ENCODE measurements around the gene THAP3.

Gene THAP3

DNA sequence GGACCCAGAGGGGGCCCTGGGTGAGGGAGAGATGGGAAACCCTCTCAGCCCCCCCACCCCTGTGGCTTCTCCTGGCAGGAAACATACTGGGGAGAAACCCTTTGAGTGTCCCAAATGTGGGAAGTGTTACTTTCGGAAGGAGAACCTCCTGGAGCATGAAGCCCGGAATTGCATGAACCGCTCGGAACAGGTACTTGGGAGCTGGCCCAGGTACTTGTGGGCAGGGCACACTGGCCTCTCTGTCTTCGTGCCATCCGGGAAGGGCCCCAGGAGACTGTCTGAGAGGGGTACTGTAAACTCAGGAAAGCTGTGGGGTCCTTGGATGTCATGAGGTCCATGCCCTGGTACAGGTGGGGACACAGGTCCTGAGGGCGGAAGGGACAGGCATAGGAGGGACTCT lies 38.8 kb upstream of the THAP3 start:
- no peaks in the 10 kb centered on the region for H3K27me3 ChIP-seq (ENCODE audit: insufficient read depth, low read length)

DNA sequence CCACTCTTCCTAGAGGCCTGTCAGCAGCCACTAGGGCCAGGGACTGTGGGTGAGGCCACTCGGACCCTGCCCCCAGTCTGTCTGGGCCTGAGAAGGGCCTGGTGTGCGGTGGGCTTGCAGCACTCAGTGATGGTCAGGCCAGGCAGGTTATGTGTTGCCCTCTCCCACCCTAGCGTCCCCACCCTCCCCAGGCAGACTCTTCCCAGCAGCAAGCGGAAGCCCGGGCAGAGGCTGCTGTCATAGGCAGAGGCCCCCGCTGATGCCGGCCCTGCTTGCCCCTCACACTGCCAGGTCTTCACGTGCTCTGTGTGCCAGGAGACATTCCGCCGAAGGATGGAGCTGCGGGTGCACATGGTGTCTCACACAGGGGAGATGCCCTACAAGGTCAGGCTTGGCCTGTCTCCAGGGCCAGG lies 38.3 kb upstream of the THAP3 start:
- H3K27me3 ChIP-seq (ENCODE audit: insufficient read depth, low read length) = no peaks in the 10 kb centered on the region
- no peak overlapping the region for H3K4me3 ChIP-seq (ENCODE audit: low read length)
- H2AFZ ChIP-seq (ENCODE audit: low read depth, low read length) = no peak overlapping the region
- H3K9me3 ChIP-seq (ENCODE audit: low read length) = no peaks in the 10 kb centered on the region
- H3K36me3 ChIP-seq (ENCODE audit: insufficient read depth, low read length) = peaks cover 24% of the 10 kb centered on the region
- H3K4me1 ChIP-seq (ENCODE audit: insufficient read depth, low read length) = no peaks in the 10 kb centered on the region

More for the DNA sequence above, 38.8 kb upstream of the THAP3 start:
- Histone ChIP-seq H3K36me3 (ENCODE audit: insufficient read depth, low read length) (peaks cover 24% of the 10 kb centered on the region), H3K9me3 (ENCODE audit: low read length) (no peaks in the 10 kb centered on the region), H3K4me3 (ENCODE audit: low read length) (no peak overlapping the region), H2AFZ (ENCODE audit: low read depth, low read length) (no peak overlapping the region), H3K4me1 (ENCODE audit: insufficient read depth, low read length) (peaks cover 5% of the 10 kb centered on the region)

DNA sequence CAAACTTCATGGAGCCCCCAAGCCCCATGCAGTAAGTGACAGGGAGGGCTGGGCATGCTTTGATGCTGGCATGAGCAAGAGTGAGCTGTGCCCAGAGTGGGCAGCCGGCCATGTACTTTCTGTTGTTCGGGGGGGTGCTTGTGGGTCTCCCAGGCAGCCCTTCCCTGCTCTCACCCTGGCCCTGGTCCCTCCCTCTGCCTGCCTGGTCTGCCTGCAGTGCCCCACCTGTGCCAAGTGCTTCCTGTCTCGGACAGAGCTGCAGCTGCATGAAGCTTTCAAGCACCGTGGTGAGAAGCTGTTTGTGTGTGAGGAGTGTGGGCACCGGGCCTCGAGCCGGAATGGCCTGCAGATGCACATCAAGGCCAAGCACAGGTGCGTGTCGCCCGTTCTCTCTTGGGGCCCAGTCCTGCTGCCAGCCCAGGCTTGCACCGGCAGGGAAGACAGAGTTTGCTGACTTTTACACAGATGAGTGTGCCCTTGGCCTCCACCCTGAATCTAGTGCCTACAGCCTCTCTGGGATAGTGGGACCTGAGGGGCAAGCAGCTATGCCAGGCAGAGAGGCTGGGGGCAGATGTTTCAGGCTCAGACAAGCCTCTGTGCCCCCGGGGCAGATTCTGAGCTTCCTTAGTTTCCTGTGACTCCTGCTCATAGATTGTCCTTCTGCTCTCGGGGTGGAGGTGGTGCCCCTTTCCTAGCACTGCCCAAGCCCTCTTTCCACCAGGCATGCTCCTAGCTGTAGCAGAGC lies 37.2 kb upstream of the THAP3 start:
- H3K4me1 ChIP-seq (ENCODE audit: insufficient read depth, low read length) = no peaks in the 10 kb centered on the region
- H3K36me3 ChIP-seq (ENCODE audit: insufficient read depth, low read length) = peaks cover 24% of the 10 kb centered on the region
- no peak overlapping the region for H3K4me3 ChIP-seq (ENCODE audit: low read length)
- no peak overlapping the region for H2AFZ ChIP-seq (ENCODE audit: low read depth, low read length)
- no peaks in the 10 kb centered on the region for H3K9me3 ChIP-seq (ENCODE audit: low read length)
- no peaks in the 10 kb centered on the region for H3K27me3 ChIP-seq (ENCODE audit: insufficient read depth, low read length)

DNA sequence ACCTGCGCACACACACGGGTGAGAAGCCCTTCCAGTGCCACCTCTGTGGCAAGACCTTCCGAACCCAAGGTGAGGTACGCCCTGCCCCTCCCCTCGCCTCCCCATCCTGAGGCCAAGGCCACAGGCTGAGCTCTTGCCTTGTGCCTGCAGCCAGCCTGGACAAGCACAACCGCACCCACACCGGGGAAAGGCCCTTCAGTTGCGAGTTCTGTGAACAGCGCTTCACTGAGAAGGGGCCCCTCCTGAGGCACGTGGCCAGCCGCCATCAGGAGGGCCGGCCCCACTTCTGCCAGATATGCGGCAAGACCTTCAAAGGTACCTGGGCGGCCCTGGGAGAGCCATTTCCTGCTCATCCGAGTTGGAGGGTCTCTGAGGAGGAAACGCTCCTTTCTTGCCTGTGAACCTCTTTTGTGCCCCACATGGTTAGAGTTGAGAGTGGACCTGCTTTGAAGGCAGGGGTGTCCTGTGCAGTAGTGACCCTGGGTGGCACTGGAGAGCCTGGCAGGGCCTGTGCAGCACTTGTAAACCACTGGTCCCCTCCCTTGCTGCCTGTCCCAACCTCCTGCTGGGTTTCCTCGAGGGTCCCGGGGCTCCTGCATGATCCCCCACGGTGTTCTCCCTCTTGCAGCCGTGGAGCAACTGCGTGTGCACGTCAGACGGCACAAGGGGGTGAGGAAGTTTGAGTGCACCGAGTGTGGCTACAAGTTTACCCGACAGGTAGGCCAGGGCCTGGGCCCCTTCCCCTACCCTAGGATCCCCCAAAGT lies 36.4 kb upstream of the THAP3 start:
- Histone ChIP-seq H3K4me3 (ENCODE audit: low read length) (no peak overlapping the region), H3K27me3 (ENCODE audit: insufficient read depth, low read length) (no peaks in the 10 kb centered on the region), H2AFZ (ENCODE audit: low read depth, low read length) (no peak overlapping the region), H3K4me1 (ENCODE audit: insufficient read depth, low read length) (no peaks in the 10 kb centered on the region), H3K9me3 (ENCODE audit: low read length) (no peaks in the 10 kb centered on the region), H3K36me3 (ENCODE audit: insufficient read depth, low read length) (peaks cover 31% of the 10 kb centered on the region)

DNA sequence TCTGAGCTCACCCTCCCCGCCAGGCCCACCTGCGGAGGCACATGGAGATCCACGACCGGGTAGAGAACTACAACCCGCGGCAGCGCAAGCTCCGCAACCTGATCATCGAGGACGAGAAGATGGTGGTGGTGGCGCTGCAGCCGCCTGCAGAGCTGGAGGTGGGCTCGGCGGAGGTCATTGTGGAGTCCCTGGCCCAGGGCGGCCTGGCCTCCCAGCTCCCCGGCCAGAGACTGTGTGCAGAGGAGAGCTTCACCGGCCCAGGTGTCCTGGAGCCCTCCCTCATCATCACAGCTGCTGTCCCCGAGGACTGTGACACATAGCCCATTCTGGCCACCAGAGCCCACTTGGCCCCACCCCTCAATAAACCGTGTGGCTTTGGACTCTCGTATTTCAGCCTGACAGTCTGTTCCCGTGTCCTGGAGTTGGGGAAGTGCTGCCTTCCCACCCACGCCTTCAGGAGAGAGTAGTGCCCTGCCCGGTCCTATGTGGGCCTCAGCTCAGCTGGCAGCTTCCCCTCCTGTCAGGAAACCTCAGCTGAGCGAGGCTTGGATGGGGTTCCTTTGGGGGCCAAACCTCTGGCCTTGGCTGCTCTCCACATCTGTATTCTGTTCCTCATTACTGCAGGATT lies 35.7 kb upstream of the THAP3 start:
- H2AFZ ChIP-seq (ENCODE audit: low read depth, low read length) = no peak overlapping the region
- H3K27me3 ChIP-seq (ENCODE audit: insufficient read depth, low read length) = no peaks in the 10 kb centered on the region
- peaks cover 37% of the 10 kb centered on the region for H3K36me3 ChIP-seq (ENCODE audit: insufficient read depth, low read length)
- H3K9me3 ChIP-seq (ENCODE audit: low read length) = no peaks in the 10 kb centered on the region
- no peaks in the 10 kb centered on the region for H3K4me1 ChIP-seq (ENCODE audit: insufficient read depth, low read length)
- no peak overlapping the region for H3K4me3 ChIP-seq (ENCODE audit: low read length)

DNA sequence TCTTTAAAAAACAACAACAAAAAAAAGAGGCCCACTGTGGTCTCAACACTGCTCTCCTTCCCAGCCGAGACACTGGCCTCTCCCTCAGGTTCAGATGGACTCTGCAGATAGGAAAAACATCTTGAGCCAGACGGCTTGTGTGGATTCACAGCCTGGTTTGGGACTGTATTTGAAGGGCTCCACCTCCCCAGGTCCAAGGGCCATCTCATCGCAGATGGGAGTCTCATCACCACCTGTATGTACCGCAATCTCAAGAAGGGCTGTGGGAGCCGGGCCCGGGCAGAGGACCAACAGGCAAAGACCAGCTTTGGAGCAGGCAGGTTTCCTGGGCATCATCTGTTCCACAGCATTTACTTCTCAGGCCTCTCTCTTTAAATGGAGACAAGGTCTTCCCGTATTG lies 34.6 kb upstream of the THAP3 start:
- Histone ChIP-seq H2AFZ (ENCODE audit: low read depth, low read length) (no peak overlapping the region), H3K4me1 (ENCODE audit: insufficient read depth, low read length) (no peaks in the 10 kb centered on the region), H3K9me3 (ENCODE audit: low read length) (no peaks in the 10 kb centered on the region), H3K27me3 (ENCODE audit: insufficient read depth, low read length) (no peaks in the 10 kb centered on the region), H3K36me3 (ENCODE audit: insufficient read depth, low read length) (peaks cover 41% of the 10 kb centered on the region), H3K4me3 (ENCODE audit: low read length) (no peak overlapping the region)

DNA sequence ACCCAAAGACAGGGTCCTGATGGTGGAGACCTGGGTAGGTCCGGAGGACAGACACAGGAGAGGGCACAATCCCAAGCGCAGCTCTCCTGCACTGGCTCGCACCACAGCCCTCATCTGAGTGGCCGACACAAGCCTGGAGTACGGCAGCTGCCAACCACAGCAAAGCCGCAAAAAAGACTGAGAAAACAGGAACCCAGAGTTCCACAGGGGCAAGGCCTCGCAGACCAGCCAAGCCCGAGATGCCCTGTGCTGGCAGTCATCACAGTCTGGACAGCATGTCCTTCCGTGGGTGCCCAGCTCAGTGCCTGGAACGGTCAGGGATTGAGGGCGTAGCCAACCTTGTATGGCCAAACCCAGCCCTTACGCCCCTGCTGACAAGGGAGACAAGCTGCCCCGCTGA lies 33.4 kb upstream of the THAP3 start:
- Histone ChIP-seq H3K4me1 (ENCODE audit: insufficient read depth, low read length) (no peaks in the 10 kb centered on the region), H3K36me3 (ENCODE audit: insufficient read depth, low read length) (peaks cover 52% of the 10 kb centered on the region), H3K4me3 (ENCODE audit: low read length) (no peak overlapping the region), H3K27me3 (ENCODE audit: insufficient read depth, low read length) (no peaks in the 10 kb centered on the region), H2AFZ (ENCODE audit: low read depth, low read length) (no peak overlapping the region), H3K9me3 (ENCODE audit: low read length) (no peaks in the 10 kb centered on the region)

DNA sequence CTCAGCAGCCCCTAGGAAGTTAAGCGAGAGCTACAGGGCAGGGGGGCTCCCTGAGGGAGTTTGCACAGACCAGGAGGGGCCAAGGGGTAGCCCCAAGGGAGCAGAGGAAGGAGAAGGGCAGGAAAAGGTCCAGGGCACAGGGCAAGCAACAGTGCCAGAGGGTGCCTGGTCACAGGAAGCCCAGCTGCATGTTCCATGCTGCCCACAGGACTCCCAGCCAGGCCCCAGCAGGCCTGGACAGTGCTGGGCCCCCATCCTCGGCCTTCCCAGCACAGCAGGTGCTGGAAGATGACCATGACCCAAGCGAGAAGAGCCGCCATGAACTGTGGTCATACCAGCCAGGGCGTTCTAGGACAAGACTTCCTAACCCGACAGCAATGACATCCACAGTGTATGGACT lies 33.0 kb upstream of the THAP3 start:
- H2AFZ ChIP-seq (ENCODE audit: low read depth, low read length) = no peak overlapping the region
- H3K27me3 ChIP-seq (ENCODE audit: insufficient read depth, low read length) = no peaks in the 10 kb centered on the region
- H3K9me3 ChIP-seq (ENCODE audit: low read length) = no peaks in the 10 kb centered on the region
- no peak overlapping the region for H3K4me3 ChIP-seq (ENCODE audit: low read length)
- no peaks in the 10 kb centered on the region for H3K4me1 ChIP-seq (ENCODE audit: insufficient read depth, low read length)
- H3K36me3 ChIP-seq (ENCODE audit: insufficient read depth, low read length) = peaks cover 53% of the 10 kb centered on the region

DNA sequence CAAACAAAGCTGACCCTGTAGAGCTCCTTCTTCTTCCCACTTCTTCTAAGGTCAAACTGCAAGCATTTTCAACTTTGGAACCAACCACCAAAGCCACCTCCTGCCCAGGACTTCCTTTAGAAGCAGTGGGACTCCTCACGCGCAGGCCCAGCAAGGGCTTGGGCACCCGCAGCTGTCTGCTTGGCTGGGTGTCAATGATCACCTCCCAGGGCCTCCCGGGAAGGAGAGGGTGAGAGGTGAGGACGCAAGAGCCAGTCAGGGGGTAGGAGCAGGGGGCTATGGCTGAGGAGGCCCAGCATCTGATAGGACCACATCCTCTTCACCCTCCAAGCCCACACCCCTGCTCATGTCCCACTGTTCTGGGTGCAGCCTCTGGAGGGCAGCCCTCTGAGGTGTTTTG lies 32.2 kb upstream of the THAP3 start:
- Histone ChIP-seq H3K4me3 (ENCODE audit: low read length) (no peak overlapping the region), H2AFZ (ENCODE audit: low read depth, low read length) (no peak overlapping the region), H3K27me3 (ENCODE audit: insufficient read depth, low read length) (no peaks in the 10 kb centered on the region), H3K9me3 (ENCODE audit: low read length) (no peaks in the 10 kb centered on the region), H3K4me1 (ENCODE audit: insufficient read depth, low read length) (no peaks in the 10 kb centered on the region), H3K36me3 (ENCODE audit: insufficient read depth, low read length) (peaks cover 61% of the 10 kb centered on the region)

DNA sequence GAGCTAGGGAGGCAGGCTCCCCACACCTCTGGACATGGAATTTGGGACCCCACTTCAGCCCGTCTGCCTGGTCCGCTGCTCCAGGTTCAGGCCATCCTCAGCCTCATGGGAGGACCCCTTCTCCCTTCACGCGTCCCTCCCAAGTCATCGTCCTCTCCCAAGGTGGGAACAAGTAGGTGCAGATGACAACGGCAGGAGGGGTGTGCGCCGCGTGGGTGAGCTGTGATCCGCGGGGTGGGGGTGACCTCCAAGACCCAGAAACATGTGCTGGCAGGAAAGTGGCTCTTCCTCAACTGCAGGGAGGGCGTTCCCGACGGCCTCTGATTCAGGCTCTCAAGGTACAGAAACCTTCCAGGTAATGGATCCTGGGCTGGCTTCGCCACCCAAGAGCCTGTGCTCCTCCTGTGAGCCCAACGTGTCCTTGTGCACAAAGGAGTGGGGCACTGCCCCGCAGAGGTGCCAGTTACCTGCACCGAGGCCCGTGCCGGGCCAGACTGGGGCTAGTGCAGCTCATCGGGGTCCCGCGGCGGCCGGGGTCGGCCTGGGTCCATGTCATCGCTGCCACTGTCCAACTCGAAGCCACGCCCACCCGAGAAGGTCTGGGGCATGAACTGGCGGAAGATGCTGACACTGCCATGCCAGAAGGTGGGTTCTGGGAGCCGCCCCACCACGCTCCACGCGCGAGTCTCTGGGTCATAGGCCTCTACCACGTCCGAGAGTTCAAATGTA lies 31.6 kb upstream of the THAP3 start:
- Histone ChIP-seq H2AFZ (ENCODE audit: low read depth, low read length) (no peak overlapping the region), H3K9me3 (ENCODE audit: low read length) (no peaks in the 10 kb centered on the region), H3K36me3 (ENCODE audit: insufficient read depth, low read length) (peaks cover 64% of the 10 kb centered on the region), H3K4me3 (ENCODE audit: low read length) (no peak overlapping the region), H3K27me3 (ENCODE audit: insufficient read depth, low read length) (no peaks in the 10 kb centered on the region), H3K4me1 (ENCODE audit: insufficient read depth, low read length) (no peaks in the 10 kb centered on the region)

DNA sequence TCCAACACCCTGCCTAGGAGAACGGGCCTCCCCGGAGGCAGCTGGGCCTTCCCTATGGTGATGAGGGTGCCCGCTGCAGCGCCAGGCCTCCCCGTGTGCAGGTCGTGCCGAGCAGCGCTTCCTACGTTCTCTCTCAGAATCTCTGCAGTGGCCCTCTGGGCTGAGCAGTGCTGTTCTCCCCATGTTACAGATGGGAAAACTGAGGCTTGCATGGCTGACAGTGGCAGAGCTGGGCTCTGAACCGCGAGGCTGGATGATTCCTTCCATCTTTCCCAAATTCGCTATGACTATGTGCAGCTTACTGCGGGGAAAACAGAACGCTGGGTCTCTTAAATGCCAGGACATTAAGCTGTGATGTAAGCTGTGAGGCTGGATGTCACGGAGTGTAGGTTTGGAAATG lies 30.9 kb upstream of the THAP3 start:
- Histone ChIP-seq H2AFZ (ENCODE audit: low read depth, low read length) (no peak overlapping the region), H3K4me1 (ENCODE audit: insufficient read depth, low read length) (no peaks in the 10 kb centered on the region), H3K4me3 (ENCODE audit: low read length) (no peak overlapping the region), H3K27me3 (ENCODE audit: insufficient read depth, low read length) (no peaks in the 10 kb centered on the region), H3K36me3 (ENCODE audit: insufficient read depth, low read length) (peaks cover 57% of the 10 kb centered on the region), H3K9me3 (ENCODE audit: low read length) (no peaks in the 10 kb centered on the region)

DNA sequence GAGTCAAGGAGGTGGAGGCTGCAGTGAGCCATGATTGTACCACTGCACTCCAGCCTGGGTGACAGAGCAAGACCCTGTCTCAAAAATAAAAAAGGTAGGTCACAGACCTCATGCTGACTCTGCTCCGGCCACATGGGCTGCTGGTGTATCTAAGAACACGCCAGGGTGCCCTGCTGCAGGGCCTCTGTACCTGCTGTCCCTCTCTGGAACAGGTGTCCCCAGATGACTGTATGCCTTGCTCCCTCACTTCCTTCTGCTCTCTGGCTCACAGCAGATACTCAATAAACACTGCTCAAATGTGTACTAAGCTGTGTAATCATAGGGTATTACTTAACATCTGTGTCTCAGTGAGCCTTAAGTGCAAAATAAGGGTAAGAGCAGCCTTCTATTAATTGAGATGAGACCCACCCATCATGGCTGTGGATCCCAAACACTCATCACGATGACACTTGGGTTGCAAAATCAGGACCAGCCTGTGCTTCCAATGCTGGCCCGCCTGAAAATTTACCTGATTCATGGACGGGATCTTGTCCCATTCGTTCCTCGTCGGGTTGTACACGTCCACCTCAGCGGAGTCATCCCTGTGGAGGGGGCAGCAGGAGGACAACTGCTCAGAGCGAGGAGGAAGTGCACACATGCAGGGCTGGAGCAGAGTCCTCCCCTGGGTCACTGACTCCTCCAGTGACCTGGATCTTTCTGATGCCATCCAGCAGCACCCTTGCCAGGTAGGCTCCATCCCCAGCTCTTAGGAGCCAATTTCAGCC lies 29.5 kb upstream of the THAP3 start:
- peaks cover 50% of the 10 kb centered on the region for H3K36me3 ChIP-seq (ENCODE audit: insufficient read depth, low read length)
- H3K27me3 ChIP-seq (ENCODE audit: insufficient read depth, low read length) = no peaks in the 10 kb centered on the region
- H3K4me1 ChIP-seq (ENCODE audit: insufficient read depth, low read length) = peaks cover 4% of the 10 kb centered on the region
- H2AFZ ChIP-seq (ENCODE audit: low read depth, low read length) = no peak overlapping the region
- no peak overlapping the region for H3K4me3 ChIP-seq (ENCODE audit: low read length)
- no peaks in the 10 kb centered on the region for H3K9me3 ChIP-seq (ENCODE audit: low read length)
